ENCODE data around the gene FFAR2.
"Not testable (repeated sequence)": the region's sequence is repeated elsewhere in the genome, so short reads cannot be mapped to it uniquely, and the experiment has no call there.

Gene FFAR2

GRCh38 chr19:35471946-35472345 is 23.9 kb downstream of the FFAR2 start:
- TF ChIP-seq, protein P1, sequence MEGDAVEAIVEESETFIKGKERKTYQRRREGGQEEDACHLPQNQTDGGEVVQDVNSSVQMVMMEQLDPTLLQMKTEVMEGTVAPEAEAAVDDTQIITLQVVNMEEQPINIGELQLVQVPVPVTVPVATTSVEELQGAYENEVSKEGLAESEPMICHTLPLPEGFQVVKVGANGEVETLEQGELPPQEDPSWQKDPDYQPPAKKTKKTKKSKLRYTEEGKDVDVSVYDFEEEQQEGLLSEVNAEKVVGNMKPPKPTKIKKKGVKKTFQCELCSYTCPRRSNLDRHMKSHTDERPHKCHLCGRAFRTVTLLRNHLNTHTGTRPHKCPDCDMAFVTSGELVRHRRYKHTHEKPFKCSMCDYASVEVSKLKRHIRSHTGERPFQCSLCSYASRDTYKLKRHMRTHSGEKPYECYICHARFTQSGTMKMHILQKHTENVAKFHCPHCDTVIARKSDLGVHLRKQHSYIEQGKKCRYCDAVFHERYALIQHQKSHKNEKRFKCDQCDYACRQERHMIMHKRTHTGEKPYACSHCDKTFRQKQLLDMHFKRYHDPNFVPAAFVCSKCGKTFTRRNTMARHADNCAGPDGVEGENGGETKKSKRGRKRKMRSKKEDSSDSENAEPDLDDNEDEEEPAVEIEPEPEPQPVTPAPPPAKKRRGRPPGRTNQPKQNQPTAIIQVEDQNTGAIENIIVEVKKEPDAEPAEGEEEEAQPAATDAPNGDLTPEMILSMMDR (IDR thresholded peaks at IDR 0.05; ENCODE audit: low read depth, low read length), result no peak
- no peak for DNase-seq (ENCODE audit: low read depth in 2 of 2)
- no peak overlapping the region for H3K4me3 ChIP-seq (replicated peaks in 1 of 2; ENCODE audit: low read depth in 2 of 2, low read length in 2 of 2)

- TF ChIP-seq, protein P1 (IDR thresholded peaks at IDR 0.05; ENCODE audit: low read depth, low read length), result no peak
- no peak for DNase-seq (ENCODE audit: low read depth in 2 of 2)
- H3K4me3 ChIP-seq (replicated peaks in 1 of 2; ENCODE audit: low read depth in 2 of 2, low read length in 2 of 2), result no peak overlapping the region
Observed at GRCh38 chr19:35474104-35474503, 26.0 kb downstream of the FFAR2 start.

- H3K4me3 ChIP-seq (replicated peaks in 1 of 2; ENCODE audit: low read depth in 2 of 2, low read length in 2 of 2); DNase-seq (ENCODE audit: low read depth in 2 of 2): not testable (repeated sequence)
Observed at GRCh38 chr19:35474594-35474993, 26.5 kb downstream of the FFAR2 start.

DNA sequence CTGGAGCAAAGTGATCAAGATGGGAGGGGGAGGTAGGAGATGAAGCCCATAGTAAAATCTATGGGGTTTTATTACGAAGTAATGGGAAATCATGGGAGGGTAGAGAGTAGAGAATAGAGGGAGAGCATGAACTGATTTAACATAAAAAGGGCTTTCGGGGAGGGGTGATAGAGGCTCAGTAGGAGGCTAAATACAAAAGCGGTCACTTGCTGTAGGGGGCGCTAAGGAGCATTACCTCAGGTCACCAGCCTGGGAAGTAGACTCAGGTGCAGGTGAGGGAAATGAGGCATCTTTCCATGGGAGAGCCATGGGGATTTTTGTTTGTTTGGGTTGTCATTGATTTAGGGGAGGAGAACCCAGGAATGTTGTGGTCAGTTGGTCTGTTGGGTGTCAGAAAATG is 28.1 kb downstream of the FFAR2 start:
- no peak for DNase-seq (ENCODE audit: low read depth in 2 of 2)

GRCh38 chr19:35478794-35479677 is 31.0 kb downstream of the FFAR2 start:
- TF ChIP-seq, protein P1 (IDR thresholded peaks at IDR 0.05; ENCODE audit: low read depth, low read length), result no peak
- DNase-seq (ENCODE audit: low read depth in 2 of 2), result no peak
- no peak overlapping the region for H3K4me3 ChIP-seq (replicated peaks in 1 of 2; ENCODE audit: low read depth in 2 of 2, low read length in 2 of 2)

More for the DNA sequence above, 28.1 kb downstream of the FFAR2 start:
- TF ChIP-seq, protein P1 (IDR thresholded peaks at IDR 0.05; ENCODE audit: low read depth, low read length), result peak; percentile 14
- no peak overlapping the region for H3K4me3 ChIP-seq (replicated peaks in 1 of 2; ENCODE audit: low read depth in 2 of 2, low read length in 2 of 2)

GRCh38 chr19:35483089-35483488 is 35.0 kb downstream of the FFAR2 start:
- H3K4me3 ChIP-seq (replicated peaks in 1 of 2; ENCODE audit: low read depth in 2 of 2, low read length in 2 of 2), result no peak overlapping the region
- no peak for DNase-seq (ENCODE audit: low read depth in 2 of 2)
- TF ChIP-seq, protein P1 (IDR thresholded peaks at IDR 0.05; ENCODE audit: low read depth, low read length), result no peak

- no peak overlapping the region for H3K4me3 ChIP-seq (replicated peaks in 1 of 2; ENCODE audit: low read depth in 2 of 2, low read length in 2 of 2)
- peak in 1 of 2 donors; percentile 9 for DNase-seq (ENCODE audit: low read depth in 2 of 2)
- TF ChIP-seq, protein P1 (IDR thresholded peaks at IDR 0.05; ENCODE audit: low read depth, low read length), result no peak
Observed at GRCh38 chr19:35484252-35485036, 36.4 kb downstream of the FFAR2 start.

All from cardiac fibroblast (primary cell).